ENCODE results near the gene RMDN2. TPM values are rescaled to one million over a fixed set of nuclear protein-coding genes. Genes with fewer than 3 reads are reported as not detected.

RMDN2 gene
- total RNA-seq, 1 experiment from 2014 or later = 3.0 TPM

DNA sequence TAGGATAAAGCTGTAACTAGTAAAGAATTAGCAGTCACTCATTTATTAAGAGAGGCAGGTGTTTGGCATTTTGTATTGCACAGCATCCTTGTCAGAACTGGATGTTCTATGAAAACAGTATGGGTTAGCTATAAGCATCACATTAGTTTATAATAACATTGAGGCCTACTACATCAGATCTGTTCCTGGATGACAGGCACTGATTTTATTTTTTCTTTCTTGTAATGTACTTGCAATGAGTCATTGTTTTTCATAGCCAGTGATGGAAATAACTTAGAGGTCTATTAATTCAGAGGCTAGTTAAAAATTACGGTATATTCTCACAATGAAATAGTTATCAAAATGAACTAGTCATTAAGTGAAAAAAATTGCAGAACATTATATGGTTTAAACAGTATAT, 13.0 kb upstream of the RMDN2 start:
- H3K4me3 Mint-ChIP-seq = no peak overlapping the region
- POLR2A ChIA-PET = no interaction called here
- no peaks in the 10 kb centered on the region for H3K9me3 Mint-ChIP-seq
- no peak overlapping the region for H3K27ac Mint-ChIP-seq
- no peaks in the 10 kb centered on the region for H3K36me3 Mint-ChIP-seq
- TF ChIP-seq JAZF1 (CRISPR knock-in tag; IDR thresholded peaks at IDR 0.05) = no peak
- TF ChIP-seq SMAD3 (CRISPR knock-in tag; IDR thresholded peaks at IDR 0.05; ENCODE audit: borderline replicate concordance) = no peak
- TF ChIP-seq, protein P1, sequence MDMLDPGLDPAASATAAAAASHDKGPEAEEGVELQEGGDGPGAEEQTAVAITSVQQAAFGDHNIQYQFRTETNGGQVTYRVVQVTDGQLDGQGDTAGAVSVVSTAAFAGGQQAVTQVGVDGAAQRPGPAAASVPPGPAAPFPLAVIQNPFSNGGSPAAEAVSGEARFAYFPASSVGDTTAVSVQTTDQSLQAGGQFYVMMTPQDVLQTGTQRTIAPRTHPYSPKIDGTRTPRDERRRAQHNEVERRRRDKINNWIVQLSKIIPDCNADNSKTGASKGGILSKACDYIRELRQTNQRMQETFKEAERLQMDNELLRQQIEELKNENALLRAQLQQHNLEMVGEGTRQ (CRISPR knock-in tag; IDR thresholded peaks at IDR 0.05) = no peak
- TF ChIP-seq JUN (CRISPR knock-in tag; IDR thresholded peaks at IDR 0.05) = no peak
- TF ChIP-seq CBFB (CRISPR knock-in tag; IDR thresholded peaks at IDR 0.05; ENCODE audit: low read depth) = no peak
- ATAC-seq (no peak), DNase-seq (ENCODE audit: low spot score) (no peak)
- H3K4me1 Mint-ChIP-seq = no peaks in the 10 kb centered on the region
- CTCF ChIA-PET = interaction anchor here (0.6 kb wide), 1 partner anchor 903 kb away, joined by 3 read pairs; no protein-coding TSS in a partner anchor
- H3K27me3 Mint-ChIP-seq (ENCODE audit: low read depth) = no peaks in the 10 kb centered on the region

DNA sequence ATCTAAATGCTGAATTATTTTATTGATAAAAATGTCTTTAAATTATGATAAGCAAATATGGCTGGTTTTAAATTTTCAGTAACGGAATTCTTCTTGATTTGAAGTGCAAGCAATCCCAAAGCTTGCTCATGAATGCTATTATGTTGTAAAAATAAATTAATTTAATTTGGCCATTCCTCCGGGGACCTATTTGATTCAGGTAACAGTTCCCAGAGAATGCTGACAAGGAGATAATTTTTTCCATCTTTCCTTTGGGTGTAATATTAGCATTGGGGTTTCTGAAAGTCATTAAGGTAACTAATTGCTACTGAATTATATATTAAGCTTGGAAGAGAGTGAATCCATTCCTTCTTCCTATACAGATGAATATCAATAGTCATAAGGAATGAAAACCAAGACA, 12.5 kb upstream of the RMDN2 start:
- CTCF ChIA-PET = no interaction called here
- no peak overlapping the region for H3K4me3 Mint-ChIP-seq

DNA sequence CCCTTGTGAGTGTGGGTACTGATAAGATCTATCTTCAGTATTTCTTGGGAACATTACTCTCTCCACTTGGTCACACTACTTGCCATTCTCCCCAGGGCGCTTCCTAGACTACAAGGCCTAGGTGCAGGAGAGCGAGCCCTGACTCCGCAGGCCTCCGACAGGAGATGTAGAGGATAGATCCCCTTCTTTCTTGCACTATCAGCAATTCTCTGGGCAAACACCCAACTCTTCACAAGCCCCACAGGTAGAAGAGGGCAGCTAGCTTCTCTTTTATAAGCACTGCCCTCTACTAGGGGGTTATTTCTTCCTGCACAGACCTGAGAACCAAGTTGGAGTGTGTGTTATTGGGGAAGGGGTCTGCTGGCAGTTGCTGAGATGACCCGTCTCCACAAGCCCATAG, 10.7 kb upstream of the RMDN2 start:
- no peak overlapping the region for H3K27ac Mint-ChIP-seq
- DNase-seq (ENCODE audit: low spot score) (no peak), ATAC-seq (no peak)
- CTCF ChIA-PET = no interaction called here
- H3K36me3 Mint-ChIP-seq = no peaks in the 10 kb centered on the region
- H3K9me3 Mint-ChIP-seq = no peaks in the 10 kb centered on the region
- H3K4me3 Mint-ChIP-seq = no peak overlapping the region
- POLR2A ChIA-PET = no interaction called here
- H3K27me3 Mint-ChIP-seq (ENCODE audit: low read depth) = no peaks in the 10 kb centered on the region
- no peaks in the 10 kb centered on the region for H3K4me1 Mint-ChIP-seq
- no peak for TF ChIP-seq OVOL2 (CRISPR knock-in tag; IDR thresholded peaks at IDR 0.05; ENCODE audit: borderline replicate concordance)
- TF ChIP-seq, protein P2, sequence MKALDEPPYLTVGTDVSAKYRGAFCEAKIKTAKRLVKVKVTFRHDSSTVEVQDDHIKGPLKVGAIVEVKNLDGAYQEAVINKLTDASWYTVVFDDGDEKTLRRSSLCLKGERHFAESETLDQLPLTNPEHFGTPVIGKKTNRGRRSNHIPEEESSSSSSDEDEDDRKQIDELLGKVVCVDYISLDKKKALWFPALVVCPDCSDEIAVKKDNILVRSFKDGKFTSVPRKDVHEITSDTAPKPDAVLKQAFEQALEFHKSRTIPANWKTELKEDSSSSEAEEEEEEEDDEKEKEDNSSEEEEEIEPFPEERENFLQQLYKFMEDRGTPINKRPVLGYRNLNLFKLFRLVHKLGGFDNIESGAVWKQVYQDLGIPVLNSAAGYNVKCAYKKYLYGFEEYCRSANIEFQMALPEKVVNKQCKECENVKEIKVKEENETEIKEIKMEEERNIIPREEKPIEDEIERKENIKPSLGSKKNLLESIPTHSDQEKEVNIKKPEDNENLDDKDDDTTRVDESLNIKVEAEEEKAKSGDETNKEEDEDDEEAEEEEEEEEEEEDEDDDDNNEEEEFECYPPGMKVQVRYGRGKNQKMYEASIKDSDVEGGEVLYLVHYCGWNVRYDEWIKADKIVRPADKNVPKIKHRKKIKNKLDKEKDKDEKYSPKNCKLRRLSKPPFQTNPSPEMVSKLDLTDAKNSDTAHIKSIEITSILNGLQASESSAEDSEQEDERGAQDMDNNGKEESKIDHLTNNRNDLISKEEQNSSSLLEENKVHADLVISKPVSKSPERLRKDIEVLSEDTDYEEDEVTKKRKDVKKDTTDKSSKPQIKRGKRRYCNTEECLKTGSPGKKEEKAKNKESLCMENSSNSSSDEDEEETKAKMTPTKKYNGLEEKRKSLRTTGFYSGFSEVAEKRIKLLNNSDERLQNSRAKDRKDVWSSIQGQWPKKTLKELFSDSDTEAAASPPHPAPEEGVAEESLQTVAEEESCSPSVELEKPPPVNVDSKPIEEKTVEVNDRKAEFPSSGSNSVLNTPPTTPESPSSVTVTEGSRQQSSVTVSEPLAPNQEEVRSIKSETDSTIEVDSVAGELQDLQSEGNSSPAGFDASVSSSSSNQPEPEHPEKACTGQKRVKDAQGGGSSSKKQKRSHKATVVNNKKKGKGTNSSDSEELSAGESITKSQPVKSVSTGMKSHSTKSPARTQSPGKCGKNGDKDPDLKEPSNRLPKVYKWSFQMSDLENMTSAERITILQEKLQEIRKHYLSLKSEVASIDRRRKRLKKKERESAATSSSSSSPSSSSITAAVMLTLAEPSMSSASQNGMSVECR (CRISPR knock-in tag; IDR thresholded peaks at IDR 0.05; ENCODE audit: borderline replicate concordance) = no peak
- TF ChIP-seq, protein P3, sequence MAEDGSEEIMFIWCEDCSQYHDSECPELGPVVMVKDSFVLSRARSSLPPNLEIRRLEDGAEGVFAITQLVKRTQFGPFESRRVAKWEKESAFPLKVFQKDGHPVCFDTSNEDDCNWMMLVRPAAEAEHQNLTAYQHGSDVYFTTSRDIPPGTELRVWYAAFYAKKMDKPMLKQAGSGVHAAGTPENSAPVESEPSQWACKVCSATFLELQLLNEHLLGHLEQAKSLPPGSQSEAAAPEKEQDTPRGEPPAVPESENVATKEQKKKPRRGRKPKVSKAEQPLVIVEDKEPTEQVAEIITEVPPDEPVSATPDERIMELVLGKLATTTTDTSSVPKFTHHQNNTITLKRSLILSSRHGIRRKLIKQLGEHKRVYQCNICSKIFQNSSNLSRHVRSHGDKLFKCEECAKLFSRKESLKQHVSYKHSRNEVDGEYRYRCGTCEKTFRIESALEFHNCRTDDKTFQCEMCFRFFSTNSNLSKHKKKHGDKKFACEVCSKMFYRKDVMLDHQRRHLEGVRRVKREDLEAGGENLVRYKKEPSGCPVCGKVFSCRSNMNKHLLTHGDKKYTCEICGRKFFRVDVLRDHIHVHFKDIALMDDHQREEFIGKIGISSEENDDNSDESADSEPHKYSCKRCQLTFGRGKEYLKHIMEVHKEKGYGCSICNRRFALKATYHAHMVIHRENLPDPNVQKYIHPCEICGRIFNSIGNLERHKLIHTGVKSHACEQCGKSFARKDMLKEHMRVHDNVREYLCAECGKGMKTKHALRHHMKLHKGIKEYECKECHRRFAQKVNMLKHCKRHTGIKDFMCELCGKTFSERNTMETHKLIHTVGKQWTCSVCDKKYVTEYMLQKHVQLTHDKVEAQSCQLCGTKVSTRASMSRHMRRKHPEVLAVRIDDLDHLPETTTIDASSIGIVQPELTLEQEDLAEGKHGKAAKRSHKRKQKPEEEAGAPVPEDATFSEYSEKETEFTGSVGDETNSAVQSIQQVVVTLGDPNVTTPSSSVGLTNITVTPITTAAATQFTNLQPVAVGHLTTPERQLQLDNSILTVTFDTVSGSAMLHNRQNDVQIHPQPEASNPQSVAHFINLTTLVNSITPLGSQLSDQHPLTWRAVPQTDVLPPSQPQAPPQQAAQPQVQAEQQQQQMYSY (CRISPR knock-in tag; IDR thresholded peaks at IDR 0.05) = no peak
- no peak for TF ChIP-seq FOXP1 (CRISPR knock-in tag; IDR thresholded peaks at IDR 0.05; ENCODE audit: borderline replicate concordance)
- no peak for TF ChIP-seq CBFB (CRISPR knock-in tag; IDR thresholded peaks at IDR 0.05; ENCODE audit: low read depth)
- TF ChIP-seq, protein P4, sequence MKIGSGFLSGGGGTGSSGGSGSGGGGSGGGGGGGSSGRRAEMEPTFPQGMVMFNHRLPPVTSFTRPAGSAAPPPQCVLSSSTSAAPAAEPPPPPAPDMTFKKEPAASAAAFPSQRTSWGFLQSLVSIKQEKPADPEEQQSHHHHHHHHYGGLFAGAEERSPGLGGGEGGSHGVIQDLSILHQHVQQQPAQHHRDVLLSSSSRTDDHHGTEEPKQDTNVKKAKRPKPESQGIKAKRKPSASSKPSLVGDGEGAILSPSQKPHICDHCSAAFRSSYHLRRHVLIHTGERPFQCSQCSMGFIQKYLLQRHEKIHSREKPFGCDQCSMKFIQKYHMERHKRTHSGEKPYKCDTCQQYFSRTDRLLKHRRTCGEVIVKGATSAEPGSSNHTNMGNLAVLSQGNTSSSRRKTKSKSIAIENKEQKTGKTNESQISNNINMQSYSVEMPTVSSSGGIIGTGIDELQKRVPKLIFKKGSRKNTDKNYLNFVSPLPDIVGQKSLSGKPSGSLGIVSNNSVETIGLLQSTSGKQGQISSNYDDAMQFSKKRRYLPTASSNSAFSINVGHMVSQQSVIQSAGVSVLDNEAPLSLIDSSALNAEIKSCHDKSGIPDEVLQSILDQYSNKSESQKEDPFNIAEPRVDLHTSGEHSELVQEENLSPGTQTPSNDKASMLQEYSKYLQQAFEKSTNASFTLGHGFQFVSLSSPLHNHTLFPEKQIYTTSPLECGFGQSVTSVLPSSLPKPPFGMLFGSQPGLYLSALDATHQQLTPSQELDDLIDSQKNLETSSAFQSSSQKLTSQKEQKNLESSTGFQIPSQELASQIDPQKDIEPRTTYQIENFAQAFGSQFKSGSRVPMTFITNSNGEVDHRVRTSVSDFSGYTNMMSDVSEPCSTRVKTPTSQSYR (CRISPR knock-in tag; IDR thresholded peaks at IDR 0.05) = no peak
- TF ChIP-seq, protein P5, sequence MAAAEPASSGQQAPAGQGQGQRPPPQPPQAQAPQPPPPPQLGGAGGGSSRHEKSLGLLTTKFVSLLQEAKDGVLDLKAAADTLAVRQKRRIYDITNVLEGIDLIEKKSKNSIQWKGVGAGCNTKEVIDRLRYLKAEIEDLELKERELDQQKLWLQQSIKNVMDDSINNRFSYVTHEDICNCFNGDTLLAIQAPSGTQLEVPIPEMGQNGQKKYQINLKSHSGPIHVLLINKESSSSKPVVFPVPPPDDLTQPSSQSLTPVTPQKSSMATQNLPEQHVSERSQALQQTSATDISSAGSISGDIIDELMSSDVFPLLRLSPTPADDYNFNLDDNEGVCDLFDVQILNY (CRISPR knock-in tag; IDR thresholded peaks at IDR 0.05) = no peak

More for the DNA sequence above, 12.5 kb upstream of the RMDN2 start:
- no peak overlapping the region for H3K27ac Mint-ChIP-seq
- no peaks in the 10 kb centered on the region for H3K27me3 Mint-ChIP-seq (ENCODE audit: low read depth)
- no peak for TF ChIP-seq MYBL2 (CRISPR knock-in tag; IDR thresholded peaks at IDR 0.05)
- TF ChIP-seq, protein P3 (CRISPR knock-in tag; IDR thresholded peaks at IDR 0.05) = no peak
- no peak for ATAC-seq
- H3K9me3 Mint-ChIP-seq = no peaks in the 10 kb centered on the region
- H3K4me1 Mint-ChIP-seq = no peaks in the 10 kb centered on the region
- POLR2A ChIA-PET = no interaction called here
- DNase-seq (ENCODE audit: low spot score) = no peak
- no peaks in the 10 kb centered on the region for H3K36me3 Mint-ChIP-seq
